HG03442 (cell line): ENCODE data around the gene VPS4A.
"Not testable (repeated sequence)": the region's sequence is repeated elsewhere in the genome, so short reads cannot be mapped to it uniquely, and the experiment has no call there.

ENCODE experiments used
- ATAC-seq: cut with Tn5 transposase; IDR thresholded peaks from one replicate; pipeline ENCODE4 v1.9.1; 2021; ENCODE audit warnings: mild to moderate bottlenecking, moderate library complexity; ENCODE audit not compliant: unreplicated experiment

The VPS4A gene

GRCh38 chr16:69310653-69311532 lies at the start of gene VPS4A:
VPS4A (plus strand) TSS chr16:69311350; CDS start chr16:69311512, 162 bp downstream.
- ATAC-seq, result peak; percentile 90

GRCh38 chr16:69266334-69267063 lies 44.7 kb upstream of the VPS4A start:
- no peak for ATAC-seq

GRCh38 chr16:69267633-69268032 lies 43.5 kb upstream of the VPS4A start:
- no peak for ATAC-seq

- ATAC-seq, result no peak
These were observed 40.8 kb upstream of the VPS4A start for GRCh38 chr16:69270395-69270794.

- ATAC-seq, result no peak
These were observed 40.3 kb upstream of the VPS4A start for GRCh38 chr16:69270831-69271230.

GRCh38 chr16:69273009-69273408 lies 38.1 kb upstream of the VPS4A start:
- ATAC-seq, result no peak

GRCh38 chr16:69274699-69275235 lies 36.4 kb upstream of the VPS4A start:
- ATAC-seq, result no peak

- no peak for ATAC-seq
These were observed 34.7 kb upstream of the VPS4A start for GRCh38 chr16:69276148-69277115.

GRCh38 chr16:69277413-69277812 lies 33.7 kb upstream of the VPS4A start:
- no peak for ATAC-seq

- no peak for ATAC-seq
These were observed 27.3 kb upstream of the VPS4A start for GRCh38 chr16:69283851-69284250.

- ATAC-seq, result no peak
These were observed 25.9 kb upstream of the VPS4A start for GRCh38 chr16:69285240-69285639.

- no peak for ATAC-seq
These were observed 24.0 kb upstream of the VPS4A start for GRCh38 chr16:69286941-69287713.

GRCh38 chr16:69291657-69292056 lies 19.5 kb upstream of the VPS4A start:
- not testable (repeated sequence) for ATAC-seq

- ATAC-seq, result no peak
These were observed 17.7 kb upstream of the VPS4A start for GRCh38 chr16:69293401-69293800.

- ATAC-seq, result no peak
These were observed 17.1 kb upstream of the VPS4A start for GRCh38 chr16:69294051-69294450.

GRCh38 chr16:69296771-69297170 lies 14.4 kb upstream of the VPS4A start:
- ATAC-seq, result not testable (repeated sequence)

GRCh38 chr16:69298261-69298660 lies 12.9 kb upstream of the VPS4A start:
- no peak for ATAC-seq

- no peak for ATAC-seq
These were observed 10.0 kb upstream of the VPS4A start for GRCh38 chr16:69301187-69301586.

GRCh38 chr16:69301861-69302260 lies 9.3 kb upstream of the VPS4A start:
- no peak for ATAC-seq

GRCh38 chr16:69302301-69302700 lies 8.8 kb upstream of the VPS4A start:
- ATAC-seq, result no peak
